ENCODE results near the gene NPAS3. TPM values are rescaled to one million over a fixed set of nuclear protein-coding genes. Genes with fewer than 3 reads are reported as not detected.

The NPAS3 gene
- total RNA-seq, 1 donor: 0.36 TPM

DNA sequence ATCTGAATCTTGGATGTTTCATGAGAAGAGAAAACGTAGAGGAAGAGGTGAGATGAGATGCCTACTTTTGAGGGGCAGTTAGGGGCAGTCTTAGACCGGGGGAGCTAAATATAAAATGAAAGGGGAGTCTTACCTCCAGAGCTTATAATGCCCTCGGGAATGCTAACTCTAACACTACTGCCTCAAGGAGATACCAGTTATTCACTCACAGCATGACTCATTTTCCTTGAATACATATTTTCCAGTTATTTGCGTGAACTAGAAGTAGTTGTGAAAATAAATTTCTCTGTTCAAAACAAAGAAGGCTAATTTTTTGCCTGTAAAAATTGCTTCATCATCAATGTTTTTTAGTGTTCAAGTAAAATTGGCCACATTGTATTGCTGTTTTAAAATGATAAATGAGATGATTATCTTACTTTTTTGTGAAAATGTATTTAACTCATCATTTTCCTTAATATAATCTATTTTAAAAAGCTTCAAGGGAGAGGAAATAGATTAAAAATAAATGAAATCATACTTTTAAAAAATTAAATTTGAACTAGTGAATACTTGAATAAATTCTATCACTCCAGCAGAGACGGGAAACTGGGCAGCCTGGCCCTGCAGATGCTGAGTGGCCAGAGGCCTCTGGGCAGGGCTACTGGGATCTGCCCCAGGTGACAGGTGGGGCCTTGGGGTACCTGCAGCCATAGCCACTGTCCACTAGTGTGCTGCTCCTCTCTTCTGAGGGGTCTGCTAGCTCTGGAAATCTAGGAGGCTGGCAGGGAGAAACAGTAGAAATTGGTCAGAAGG, 672.9 kb downstream of the NPAS3 start:
- peak; percentile 44 for DNase-seq (ENCODE audit: low read depth)
- TF ChIP-seq, protein P1, sequence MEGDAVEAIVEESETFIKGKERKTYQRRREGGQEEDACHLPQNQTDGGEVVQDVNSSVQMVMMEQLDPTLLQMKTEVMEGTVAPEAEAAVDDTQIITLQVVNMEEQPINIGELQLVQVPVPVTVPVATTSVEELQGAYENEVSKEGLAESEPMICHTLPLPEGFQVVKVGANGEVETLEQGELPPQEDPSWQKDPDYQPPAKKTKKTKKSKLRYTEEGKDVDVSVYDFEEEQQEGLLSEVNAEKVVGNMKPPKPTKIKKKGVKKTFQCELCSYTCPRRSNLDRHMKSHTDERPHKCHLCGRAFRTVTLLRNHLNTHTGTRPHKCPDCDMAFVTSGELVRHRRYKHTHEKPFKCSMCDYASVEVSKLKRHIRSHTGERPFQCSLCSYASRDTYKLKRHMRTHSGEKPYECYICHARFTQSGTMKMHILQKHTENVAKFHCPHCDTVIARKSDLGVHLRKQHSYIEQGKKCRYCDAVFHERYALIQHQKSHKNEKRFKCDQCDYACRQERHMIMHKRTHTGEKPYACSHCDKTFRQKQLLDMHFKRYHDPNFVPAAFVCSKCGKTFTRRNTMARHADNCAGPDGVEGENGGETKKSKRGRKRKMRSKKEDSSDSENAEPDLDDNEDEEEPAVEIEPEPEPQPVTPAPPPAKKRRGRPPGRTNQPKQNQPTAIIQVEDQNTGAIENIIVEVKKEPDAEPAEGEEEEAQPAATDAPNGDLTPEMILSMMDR (IDR thresholded peaks at IDR 0.05; ENCODE audit: insufficient read depth, low read length): no peak

DNA sequence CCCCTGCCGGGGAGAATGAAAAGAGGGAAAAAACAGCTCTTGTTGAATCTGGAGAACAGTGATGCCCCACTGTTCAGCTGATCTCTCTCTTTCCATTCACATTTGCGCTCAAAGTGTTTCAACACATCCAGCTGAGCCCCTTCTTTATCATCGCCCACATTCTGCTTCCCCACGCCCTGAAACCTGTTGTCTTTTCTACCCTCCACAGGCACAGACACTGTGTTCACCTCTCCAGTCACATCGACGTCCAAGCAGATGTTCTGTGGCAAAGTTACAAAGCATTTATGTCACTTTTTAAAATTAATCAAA, 673.5 kb downstream of the NPAS3 start:
- DNase-seq (ENCODE audit: low read depth): no peak
- H3K4me3 ChIP-seq (ENCODE audit: low read depth, low read length): no peak overlapping the region
- TF ChIP-seq, protein P1 (IDR thresholded peaks at IDR 0.05; ENCODE audit: insufficient read depth, low read length): no peak

More for the DNA sequence above, 672.9 kb downstream of the NPAS3 start:
- no peak overlapping the region for H3K4me3 ChIP-seq (ENCODE audit: low read depth, low read length)

DNA sequence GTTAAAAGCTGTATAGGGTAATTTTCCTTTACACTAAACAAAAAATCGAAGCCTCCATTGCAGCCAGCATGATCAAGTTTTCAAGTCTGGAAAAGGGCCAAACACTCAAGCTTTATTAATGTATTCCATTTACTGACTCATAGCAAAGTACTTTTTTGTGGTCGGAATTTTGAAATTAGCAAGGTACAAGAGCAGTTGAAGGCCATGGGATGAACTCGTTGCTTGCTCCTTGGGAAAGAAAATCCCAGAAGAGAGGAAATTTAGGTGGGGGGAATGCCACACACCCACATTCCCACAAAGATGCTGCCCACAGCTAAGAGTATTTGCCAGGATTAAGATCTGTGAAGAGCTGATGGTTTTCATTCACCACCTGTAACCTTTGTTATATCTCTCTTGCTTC, 678.5 kb downstream of the NPAS3 start:
- H3K4me3 ChIP-seq (ENCODE audit: low read depth, low read length): no peak overlapping the region
- TF ChIP-seq, protein P1 (IDR thresholded peaks at IDR 0.05; ENCODE audit: insufficient read depth, low read length): no peak
- peak; percentile 76 for DNase-seq (ENCODE audit: low read depth)

DNA sequence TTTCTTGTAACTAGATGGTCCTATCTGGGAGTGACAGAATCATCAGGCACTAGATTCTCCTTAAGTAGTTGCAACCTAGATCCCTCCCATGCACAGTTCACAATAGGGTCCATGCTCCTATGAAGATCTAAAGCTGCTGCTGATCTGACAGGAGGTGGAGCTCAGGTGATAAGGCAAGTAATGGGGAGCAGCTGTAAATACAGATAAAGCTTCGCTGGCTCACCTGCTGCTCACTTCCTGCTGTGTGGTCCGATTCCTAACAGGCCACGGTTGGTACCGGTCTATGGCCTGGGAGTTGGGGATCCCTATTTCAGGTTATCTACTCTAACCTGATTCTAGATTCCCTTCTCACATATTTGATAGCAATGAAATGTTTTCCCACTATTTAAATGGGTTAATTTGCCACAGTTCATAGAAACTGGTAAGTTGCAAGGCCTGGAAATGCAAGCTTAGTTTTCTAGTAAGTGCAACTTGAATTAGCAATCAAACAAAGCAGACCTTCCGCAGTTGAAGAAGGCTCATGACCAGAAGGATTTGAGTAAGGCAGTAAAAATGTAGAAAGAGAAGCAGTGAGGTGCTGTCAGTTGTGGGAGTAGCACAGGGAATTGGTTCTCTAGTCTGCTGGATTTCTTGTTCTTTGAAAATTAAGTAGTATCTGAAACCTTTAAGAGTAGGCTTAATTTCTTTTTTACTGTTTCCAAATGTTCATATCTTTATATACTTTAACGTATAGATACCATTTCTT, 679.9 kb downstream of the NPAS3 start:
- H3K4me3 ChIP-seq (ENCODE audit: low read depth, low read length): no peak overlapping the region
- TF ChIP-seq, protein P1 (IDR thresholded peaks at IDR 0.05; ENCODE audit: insufficient read depth, low read length): no peak
- no peak for DNase-seq (ENCODE audit: low read depth)

- H3K4me3 ChIP-seq (ENCODE audit: low read depth, low read length): no peak overlapping the region
- TF ChIP-seq, protein P1 (IDR thresholded peaks at IDR 0.05; ENCODE audit: insufficient read depth, low read length): no peak
- DNase-seq (ENCODE audit: low read depth): no peak
These were observed 683.8 kb downstream of the NPAS3 start for GRCh38 chr14:33622496-33622895.

DNA sequence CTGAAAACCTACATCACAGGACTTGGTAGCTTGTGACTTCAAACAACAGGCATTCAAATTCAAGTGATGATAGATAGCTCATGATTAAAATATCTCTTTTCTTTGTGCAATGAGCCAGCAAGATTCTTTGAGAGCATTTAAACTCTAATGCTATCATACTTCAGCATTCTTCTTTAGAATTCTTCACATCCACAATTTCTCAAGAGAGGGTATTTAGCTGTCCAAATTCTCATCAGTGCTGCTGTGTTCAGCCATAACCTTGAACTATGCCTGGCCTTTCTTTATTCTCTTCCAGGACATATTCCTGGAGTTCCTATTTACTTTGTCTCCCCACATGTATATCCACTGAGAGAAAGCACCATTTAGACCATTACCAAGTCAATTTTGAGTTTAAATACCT, 691.1 kb downstream of the NPAS3 start:
- TF ChIP-seq, protein P1 (IDR thresholded peaks at IDR 0.05; ENCODE audit: insufficient read depth, low read length): no peak
- no peak overlapping the region for H3K4me3 ChIP-seq (ENCODE audit: low read depth, low read length)
- DNase-seq (ENCODE audit: low read depth): no peak
